Head of caudate nucleus (tissue), 42 donors: ENCODE measurements around the gene CLEC18B.
"Not testable (repeated sequence)": the region's sequence is repeated elsewhere in the genome, so short reads cannot be mapped to it uniquely, and the experiment has no call there.

ENCODE experiments used
- DNase-seq, 42 donors: peaks; one replicate each; pipeline versions ENCODE4 v3.0.0 to v3.0.0-alpha.2; 2020 to 2021; ENCODE audit warnings: mixed read lengths in 7 of 42
- intact Hi-C: fragments of 100-400 bp; cut with DNase I; formaldehyde crosslinking; loops from one replicate; pipeline ENCODE4 v1.15.0; 2022

The CLEC18B gene

GRCh38 chr16:74420612-74421481 lies at the start of gene CLEC18B:
TSS of gene CLEC18B (minus strand) at chr16:74421478. CDS start at chr16:74421270, 208 bp downstream.
- DNase-seq, result peak in 13 of 42 donors; percentile 9 to 70 (median 42)
- intact Hi-C loops, result not testable (repeated sequence)

DNA sequence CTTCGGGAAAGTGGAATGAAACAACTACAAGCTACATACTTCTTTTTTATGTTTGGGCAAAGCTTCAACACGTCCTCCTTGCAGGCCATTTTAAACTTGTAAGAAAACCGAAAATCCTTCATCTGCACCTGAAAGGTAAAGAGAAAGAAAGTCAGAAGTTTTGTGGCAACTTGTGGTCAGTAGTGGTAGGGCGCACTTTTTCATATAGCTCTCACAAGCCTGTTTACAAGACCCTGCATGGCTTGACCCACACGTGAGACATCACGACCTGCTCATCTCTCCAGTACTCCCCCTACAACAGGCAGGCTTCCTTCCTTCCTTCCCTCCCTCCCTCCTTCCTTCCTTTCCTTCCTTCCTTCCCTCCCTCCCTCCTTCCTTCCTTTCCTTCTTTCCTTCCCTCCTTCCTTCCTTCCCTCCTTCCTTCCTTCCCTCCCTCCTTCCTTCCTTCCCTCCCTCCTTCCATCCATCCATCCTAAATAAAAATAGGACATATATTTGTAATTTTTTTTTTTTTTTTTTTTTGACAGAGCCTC lies 48.7 kb upstream of the CLEC18B start:
- intact Hi-C loops, result loop anchor here (10.0 kb wide), 1 partner anchor 145 kb away; no protein-coding TSS in a partner anchor
- no peak for DNase-seq

DNA sequence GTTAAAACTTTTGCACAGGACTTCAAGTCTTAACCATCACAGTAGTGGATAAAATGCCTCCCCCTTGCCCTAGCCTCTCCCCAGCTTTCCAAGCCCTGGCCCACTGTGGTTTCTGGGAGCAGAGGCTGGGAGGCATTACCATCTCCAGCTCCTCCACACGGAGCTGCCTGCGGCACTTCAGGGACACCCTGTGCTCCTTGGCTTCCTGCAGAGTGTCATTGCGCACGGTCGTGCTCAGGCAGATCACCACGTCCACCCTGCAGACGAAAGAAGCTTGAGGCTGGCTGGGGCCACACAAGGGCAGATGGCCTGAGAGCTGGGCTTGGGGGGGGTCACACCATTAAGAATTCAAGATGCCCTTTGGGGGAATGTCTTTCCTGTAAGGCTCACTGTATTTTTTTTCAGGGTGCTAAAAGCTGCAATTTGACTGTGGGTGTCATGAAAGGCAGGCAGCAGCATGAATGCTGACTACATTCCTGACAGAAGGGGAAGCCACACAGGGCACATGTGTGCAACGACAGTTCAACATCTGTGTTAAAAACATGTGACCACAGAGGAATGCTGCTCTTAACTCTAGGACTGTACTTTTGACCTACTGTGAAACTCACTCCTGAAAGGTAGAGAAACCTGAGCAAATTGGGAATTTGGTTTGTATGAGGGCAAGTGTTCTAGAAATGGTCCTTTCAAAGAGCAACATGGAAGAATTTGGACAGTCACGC lies 47.7 kb upstream of the CLEC18B start:
- intact Hi-C loops, result loop anchor here (10.0 kb wide), 1 partner anchor 146 kb away; no protein-coding TSS in a partner anchor
- DNase-seq, result peak in 11 of 42 donors; percentile 10 to 58 (median 33)

- intact Hi-C loops, result loop anchor here (10.0 kb wide), 1 partner anchor 148 kb away; no protein-coding TSS in a partner anchor
- no peak for DNase-seq
Observed at GRCh38 chr16:74466872-74467271, 45.6 kb upstream of the CLEC18B start.

DNA sequence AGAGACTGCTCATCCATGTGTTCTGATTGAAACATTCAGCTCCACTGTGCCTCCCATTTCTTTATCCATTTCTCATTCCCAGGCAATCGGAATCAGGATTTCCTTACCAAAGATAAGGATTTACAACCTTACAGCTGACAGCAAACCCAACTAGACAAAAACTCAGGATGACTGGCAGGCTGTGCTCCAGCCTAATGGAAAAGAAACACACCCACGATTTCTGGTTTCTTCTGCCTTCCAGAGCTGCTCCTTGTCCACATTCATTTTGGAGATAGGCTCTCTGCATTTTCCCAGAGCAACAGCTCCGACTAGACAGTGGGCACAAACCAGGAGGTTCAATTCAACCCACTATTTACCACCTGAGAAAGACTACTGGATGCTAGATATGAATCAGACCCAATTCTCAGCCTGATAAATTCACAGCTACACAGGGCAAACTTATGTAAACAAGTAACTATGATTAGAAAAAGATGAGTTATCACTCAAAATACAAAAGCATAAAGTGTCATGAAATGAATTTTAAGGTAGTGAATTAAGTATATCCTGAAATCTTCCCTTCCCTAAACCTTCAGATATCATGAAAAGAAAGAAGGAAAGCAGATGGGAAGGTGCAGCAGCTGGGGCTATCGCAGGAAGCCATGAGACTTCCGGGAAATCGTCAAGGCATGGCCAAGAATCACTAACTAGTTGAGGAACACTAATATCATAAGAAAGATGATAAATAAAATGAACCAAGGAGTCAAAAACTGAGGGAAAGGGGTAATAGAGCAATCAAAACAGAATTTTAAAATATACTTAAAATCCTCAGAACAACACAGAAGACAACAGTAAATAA lies 44.8 kb upstream of the CLEC18B start:
- intact Hi-C loops, result loop anchor here (10.0 kb wide), 1 partner anchor 149 kb away; no protein-coding TSS in a partner anchor
- peak in 2 of 42 donors; percentile 43 to 53 for DNase-seq

DNA sequence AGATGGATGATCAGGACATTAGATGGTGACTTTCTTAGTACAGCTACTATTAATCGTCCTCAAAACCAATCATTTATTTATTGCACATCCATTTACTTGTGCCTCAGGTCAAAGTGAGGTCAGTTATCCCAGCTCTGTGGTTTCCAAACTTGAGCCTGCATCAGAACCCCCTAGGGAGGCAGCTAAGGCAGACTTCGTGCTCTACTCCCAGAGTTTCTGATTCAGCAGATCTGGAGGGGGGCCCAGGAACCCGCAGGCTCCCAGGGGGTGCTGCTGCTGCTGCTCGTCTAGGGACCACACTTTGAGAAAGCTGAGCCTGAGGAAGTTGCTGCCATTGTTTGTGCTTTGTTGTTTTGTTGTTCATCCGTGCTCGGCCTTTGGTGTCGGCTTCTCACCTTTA lies 44.0 kb upstream of the CLEC18B start:
- intact Hi-C loops, result loop anchor here (10.0 kb wide), 1 partner anchor 150 kb away; no protein-coding TSS in a partner anchor
- no peak for DNase-seq

DNA sequence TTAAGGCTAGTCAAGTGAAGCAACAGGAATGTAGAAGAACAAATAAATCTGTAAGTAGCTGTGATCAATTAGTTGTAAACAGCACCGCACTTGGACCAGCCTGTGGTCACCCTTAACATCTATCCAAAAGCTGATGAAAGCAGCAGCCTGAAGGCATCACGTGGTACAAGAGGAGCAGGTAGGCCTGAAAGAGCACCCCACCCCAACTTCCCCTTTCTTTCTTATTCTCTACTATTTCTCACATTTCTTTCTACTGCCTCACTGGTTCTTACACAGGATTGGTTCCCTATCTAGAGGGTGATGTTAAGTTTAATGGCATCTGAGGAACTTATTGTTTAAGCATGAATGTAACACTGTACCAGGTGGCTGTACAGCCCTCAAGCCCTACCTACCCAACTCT lies 42.6 kb upstream of the CLEC18B start:
- intact Hi-C loops, result loop anchor here (10.0 kb wide), 1 partner anchor 151 kb away; no protein-coding TSS in a partner anchor
- DNase-seq, result no peak

GRCh38 chr16:74462361-74462760 lies 41.1 kb upstream of the CLEC18B start:
- intact Hi-C loops, result loop anchor here (10.0 kb wide), 1 partner anchor 152 kb away; no protein-coding TSS in a partner anchor
- peak in 1 of 42 donors; percentile 6 for DNase-seq

GRCh38 chr16:74461826-74462225 lies 40.5 kb upstream of the CLEC18B start:
- intact Hi-C loops, result loop anchor here (10.0 kb wide), 1 partner anchor 153 kb away; no protein-coding TSS in a partner anchor

GRCh38 chr16:74460542-74460941 lies 39.3 kb upstream of the CLEC18B start:
- peak in 1 of 42 donors; percentile 23 for DNase-seq
- intact Hi-C loops, result loop anchor here (10.0 kb wide), 1 partner anchor 154 kb away; no protein-coding TSS in a partner anchor

More at GRCh38 chr16:74461826-74462225, 40.5 kb upstream of the CLEC18B start:
- peak in 3 of 42 donors; percentile 13 to 45 (median 16) for DNase-seq

DNA sequence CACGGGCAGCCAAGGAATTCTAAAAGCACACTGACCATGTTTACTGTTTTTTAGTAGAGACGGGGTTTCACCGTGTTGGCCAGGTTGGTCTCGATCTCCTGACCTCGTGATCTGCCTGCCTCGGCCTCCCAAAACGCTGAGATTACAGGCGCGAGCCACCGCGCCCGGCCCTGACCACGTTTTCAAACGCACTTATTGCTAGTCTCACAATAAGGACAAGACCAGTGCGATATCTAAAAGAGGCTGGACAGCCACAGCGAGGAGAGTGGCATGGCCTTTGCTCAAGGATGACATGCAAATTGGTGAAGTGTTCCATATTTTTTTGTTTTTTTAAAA lies 35.0 kb upstream of the CLEC18B start:
- intact Hi-C loops, result no loop called here
- DNase-seq, result no peak

DNA sequence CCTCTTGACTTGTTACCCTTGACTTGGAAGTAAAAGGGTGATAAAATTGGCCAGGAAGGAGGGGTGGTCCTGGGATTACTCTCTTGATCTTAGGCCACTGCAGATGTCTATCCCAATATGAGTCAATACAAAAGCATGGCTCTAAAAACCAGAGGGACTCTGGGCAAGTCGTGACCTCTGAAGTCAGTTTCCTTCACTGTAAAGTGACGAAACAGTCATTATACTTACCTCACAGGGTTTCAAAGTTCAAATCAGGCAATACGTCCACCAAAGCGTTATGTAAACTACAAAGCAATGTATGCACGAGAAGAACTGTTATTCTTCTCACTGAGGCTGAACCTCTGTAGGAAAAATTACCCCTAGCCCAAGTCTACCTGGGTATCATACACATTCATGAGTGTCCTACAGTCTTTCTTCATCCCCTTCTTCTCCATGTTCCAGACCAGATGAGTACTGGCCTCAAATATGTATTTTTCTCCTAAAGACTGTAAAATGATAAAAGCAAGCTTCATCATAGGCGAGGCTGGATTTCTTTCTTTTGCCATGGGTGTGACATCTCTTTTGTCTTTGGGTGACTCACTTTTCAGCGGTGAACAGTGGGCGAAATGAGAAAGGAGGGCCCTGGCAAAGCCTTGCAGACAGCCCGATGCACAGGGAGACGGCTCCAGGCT lies 34.5 kb upstream of the CLEC18B start:
- intact Hi-C loops, result no loop called here
- peak in 39 of 42 donors; percentile 16 to 81 (median 48) for DNase-seq

DNA sequence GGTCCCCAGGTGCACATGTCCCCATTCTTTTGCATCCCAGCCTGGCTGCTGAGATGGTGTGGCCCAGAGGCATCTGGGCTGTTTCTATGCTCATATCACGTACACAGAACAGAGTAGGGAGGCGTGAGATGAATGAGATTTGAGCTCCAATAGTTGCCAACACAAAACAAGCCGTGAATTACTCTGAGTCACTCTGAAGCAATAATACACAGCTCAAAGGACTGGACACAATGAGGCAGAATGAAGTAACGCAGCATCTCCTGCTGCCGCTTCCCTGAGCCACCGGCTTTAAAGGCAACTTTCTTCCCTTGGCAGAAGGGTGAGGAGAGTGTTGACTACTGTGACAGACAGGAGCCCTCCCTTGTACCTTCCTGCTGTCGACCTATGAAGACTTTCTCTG lies 33.9 kb upstream of the CLEC18B start:
- intact Hi-C loops, result no loop called here

GRCh38 chr16:74451951-74452758 lies 30.9 kb upstream of the CLEC18B start:
- intact Hi-C loops, result no loop called here
- DNase-seq, result no peak

More for the DNA sequence above, 33.9 kb upstream of the CLEC18B start:
- DNase-seq, result no peak

DNA sequence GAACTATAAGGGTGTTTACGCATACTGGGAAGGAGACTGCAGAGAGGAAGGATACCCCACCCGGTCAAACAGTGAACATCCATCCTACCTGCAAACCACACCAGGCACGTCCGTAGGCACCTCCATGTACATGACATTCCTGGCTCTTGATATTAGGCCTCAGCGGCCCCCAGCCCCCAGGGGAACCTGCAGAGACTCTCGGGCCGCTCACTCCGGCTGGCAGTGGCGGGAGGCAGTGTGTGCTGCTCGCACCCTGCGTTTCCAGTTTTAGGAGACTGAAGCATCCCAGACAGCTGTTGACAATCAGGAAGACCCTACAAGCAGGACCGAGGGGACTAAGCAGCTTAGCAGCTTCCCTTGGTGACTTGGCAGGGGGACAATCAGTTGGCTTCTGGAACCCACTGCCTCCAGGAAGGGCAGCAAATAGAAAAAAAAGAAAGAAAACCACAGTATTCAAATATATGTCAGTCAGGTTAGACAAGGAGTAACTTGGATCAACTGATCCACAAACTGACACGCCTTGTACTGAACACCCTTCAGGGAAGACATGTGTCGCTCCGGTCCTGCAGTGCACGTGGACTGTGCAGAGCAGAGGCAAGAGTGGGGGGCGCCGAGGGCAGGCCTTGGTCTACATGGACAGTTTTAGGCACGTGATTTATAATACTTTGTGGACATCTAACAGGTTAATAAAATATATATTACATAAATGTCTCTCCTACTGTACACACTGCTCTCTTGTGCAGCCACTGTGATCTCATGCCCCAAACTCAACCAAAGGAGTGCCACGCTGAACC lies 29.9 kb upstream of the CLEC18B start:
- no peak for DNase-seq
- intact Hi-C loops, result no loop called here

DNA sequence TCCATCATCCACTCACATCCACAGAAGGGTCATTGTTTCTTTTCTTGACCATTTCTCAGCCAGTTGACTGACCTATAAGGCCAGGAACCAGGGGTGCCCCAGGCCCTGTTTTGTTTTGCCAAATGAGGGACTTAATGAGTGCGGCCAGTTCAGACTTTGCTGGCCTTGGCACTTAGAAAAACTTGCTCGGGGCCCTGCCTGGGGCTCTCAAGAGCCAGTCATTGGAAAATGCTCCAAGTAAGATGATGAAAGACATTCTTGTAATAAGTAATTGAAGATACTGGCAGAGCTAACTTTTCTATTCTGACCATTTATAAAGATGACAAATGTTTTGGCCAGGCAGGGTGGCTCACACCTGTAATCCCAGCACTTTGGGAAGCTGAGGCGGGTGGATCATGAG lies 29.0 kb upstream of the CLEC18B start:
- intact Hi-C loops, result no loop called here
- no peak for DNase-seq
